ENCODE results near the gene GABBR2.

The GABBR2 gene

GRCh38 chr9:98606730-98607129, 102.0 kb downstream of the GABBR2 start:
- Histone ChIP-seq H3K36me3 (replicated peaks; ENCODE audit: insufficient read depth, low read length) (no peaks in the 10 kb centered on the region), H3F3A (ENCODE audit: insufficient read depth, low read length) (no peaks in the 10 kb centered on the region), H3K9me3 (replicated peaks; ENCODE audit: insufficient read depth, low read length) (no peaks in the 10 kb centered on the region), H3K79me2 (ENCODE audit: low read length) (no peaks in the 10 kb centered on the region), H3K9ac (ENCODE audit: low read length) (no peak overlapping the region), H3K27ac (ENCODE audit: low read length) (no peak overlapping the region), H2AFZ (ENCODE audit: low read length) (no peak overlapping the region), H3K4me2 (ENCODE audit: low read depth, low read length) (no peak overlapping the region), H3K9me2 (replicated peaks; ENCODE audit: insufficient read depth, low read length) (no peaks in the 10 kb centered on the region), H4K20me1 (ENCODE audit: insufficient read depth, low read length) (no peaks in the 10 kb centered on the region), H3K4me1 (ENCODE audit: low read length) (no peaks in the 10 kb centered on the region), H3K27me3 (replicated peaks; ENCODE audit: insufficient read depth, low read length) (no peaks in the 10 kb centered on the region), H3K4me3 (ENCODE audit: low read length) (no peak overlapping the region)
- no peak for DNase-seq
- TF ChIP-seq CTCF (IDR thresholded peaks at IDR 0.05; ENCODE audit: low read length) = no peak
- no peak for TF ChIP-seq EZH2phosphoT487 (IDR thresholded peaks at IDR 0.05; ENCODE audit: low read length)
- no peak for TF ChIP-seq EZH2 (optimal IDR thresholded peaks at IDR 0.05; ENCODE audit: low read depth, low read length)

GRCh38 chr9:98605116-98605515, 103.6 kb downstream of the GABBR2 start:
- Histone ChIP-seq H3K36me3 (replicated peaks; ENCODE audit: insufficient read depth, low read length) (no peaks in the 10 kb centered on the region), H3K27ac (ENCODE audit: low read length) (no peak overlapping the region), H3K4me2 (ENCODE audit: low read depth, low read length) (no peak overlapping the region), H3K9me3 (replicated peaks; ENCODE audit: insufficient read depth, low read length) (no peaks in the 10 kb centered on the region), H3K27me3 (replicated peaks; ENCODE audit: insufficient read depth, low read length) (no peaks in the 10 kb centered on the region), H3K4me3 (ENCODE audit: low read length) (no peak overlapping the region), H3K9me2 (replicated peaks; ENCODE audit: insufficient read depth, low read length) (no peaks in the 10 kb centered on the region), H3K4me1 (ENCODE audit: low read length) (no peaks in the 10 kb centered on the region), H2AFZ (ENCODE audit: low read length) (no peak overlapping the region), H3F3A (ENCODE audit: insufficient read depth, low read length) (no peaks in the 10 kb centered on the region), H4K20me1 (ENCODE audit: insufficient read depth, low read length) (no peaks in the 10 kb centered on the region), H3K9ac (ENCODE audit: low read length) (no peak overlapping the region), H3K79me2 (ENCODE audit: low read length) (no peaks in the 10 kb centered on the region)
- no peak for DNase-seq
- TF ChIP-seq CTCF (IDR thresholded peaks at IDR 0.05; ENCODE audit: low read length) = no peak
- no peak for TF ChIP-seq EZH2phosphoT487 (IDR thresholded peaks at IDR 0.05; ENCODE audit: low read length)
- TF ChIP-seq EZH2 (optimal IDR thresholded peaks at IDR 0.05; ENCODE audit: low read depth, low read length) = no peak

GRCh38 chr9:98603821-98604383, 104.8 kb downstream of the GABBR2 start:
- no peaks in the 10 kb centered on the region for H3K36me3 ChIP-seq (replicated peaks; ENCODE audit: insufficient read depth, low read length)
- no peaks in the 10 kb centered on the region for H3K79me2 ChIP-seq (ENCODE audit: low read length)
- no peak overlapping the region for H2AFZ ChIP-seq (ENCODE audit: low read length)
- no peaks in the 10 kb centered on the region for H3K27me3 ChIP-seq (replicated peaks; ENCODE audit: insufficient read depth, low read length)
- H4K20me1 ChIP-seq (ENCODE audit: insufficient read depth, low read length) = no peaks in the 10 kb centered on the region
- H3F3A ChIP-seq (ENCODE audit: insufficient read depth, low read length) = no peaks in the 10 kb centered on the region
- H3K9ac ChIP-seq (ENCODE audit: low read length) = no peak overlapping the region
- H3K4me3 ChIP-seq (ENCODE audit: low read length) = no peak overlapping the region
- no peaks in the 10 kb centered on the region for H3K4me1 ChIP-seq (ENCODE audit: low read length)
- TF ChIP-seq CTCF (IDR thresholded peaks at IDR 0.05; ENCODE audit: low read length) = no peak
- no peak for TF ChIP-seq EZH2phosphoT487 (IDR thresholded peaks at IDR 0.05; ENCODE audit: low read length)
- no peak for TF ChIP-seq EZH2 (optimal IDR thresholded peaks at IDR 0.05; ENCODE audit: low read depth, low read length)
- no peaks in the 10 kb centered on the region for H3K9me3 ChIP-seq (replicated peaks; ENCODE audit: insufficient read depth, low read length)
- H3K27ac ChIP-seq (ENCODE audit: low read length) = no peak overlapping the region
- no peak overlapping the region for H3K4me2 ChIP-seq (ENCODE audit: low read depth, low read length)
- no peaks in the 10 kb centered on the region for H3K9me2 ChIP-seq (replicated peaks; ENCODE audit: insufficient read depth, low read length)
- no peak for DNase-seq

Data from MM.1S (cell line).